ENCODE measurements around the gene IL1RAPL2. TPM values are rescaled to one million over a fixed set of nuclear protein-coding genes. Genes with fewer than 3 reads are reported as not detected.

The IL1RAPL2 gene
- total and polyA plus RNA-seq, 7 donors: not detected

GRCh38 chrX:104564335-104564734 lies 1.7 kb upstream of the IL1RAPL2 start:
- H3K9me3 ChIP-seq: no peaks in the 10 kb centered on the region
- H3K27ac ChIP-seq: no peak overlapping the region
- 51 to 66% (median 65%) methylated on average over 9 of the region's 9 CpGs for whole genome bisulfite sequencing, 3 donors
- ATAC-seq: no peak
- H3K4me1 ChIP-seq: no peaks in the 10 kb centered on the region
- intact Hi-C loops (cut with DNase I): no loop called here
- DNase-seq: peak in 1 of 2 donors; percentile 28
- no peak overlapping the region for H3K4me3 ChIP-seq
- TF ChIP-seq, protein P1, sequence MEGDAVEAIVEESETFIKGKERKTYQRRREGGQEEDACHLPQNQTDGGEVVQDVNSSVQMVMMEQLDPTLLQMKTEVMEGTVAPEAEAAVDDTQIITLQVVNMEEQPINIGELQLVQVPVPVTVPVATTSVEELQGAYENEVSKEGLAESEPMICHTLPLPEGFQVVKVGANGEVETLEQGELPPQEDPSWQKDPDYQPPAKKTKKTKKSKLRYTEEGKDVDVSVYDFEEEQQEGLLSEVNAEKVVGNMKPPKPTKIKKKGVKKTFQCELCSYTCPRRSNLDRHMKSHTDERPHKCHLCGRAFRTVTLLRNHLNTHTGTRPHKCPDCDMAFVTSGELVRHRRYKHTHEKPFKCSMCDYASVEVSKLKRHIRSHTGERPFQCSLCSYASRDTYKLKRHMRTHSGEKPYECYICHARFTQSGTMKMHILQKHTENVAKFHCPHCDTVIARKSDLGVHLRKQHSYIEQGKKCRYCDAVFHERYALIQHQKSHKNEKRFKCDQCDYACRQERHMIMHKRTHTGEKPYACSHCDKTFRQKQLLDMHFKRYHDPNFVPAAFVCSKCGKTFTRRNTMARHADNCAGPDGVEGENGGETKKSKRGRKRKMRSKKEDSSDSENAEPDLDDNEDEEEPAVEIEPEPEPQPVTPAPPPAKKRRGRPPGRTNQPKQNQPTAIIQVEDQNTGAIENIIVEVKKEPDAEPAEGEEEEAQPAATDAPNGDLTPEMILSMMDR (IDR thresholded peaks at IDR 0.05): no peak
- H3K36me3 ChIP-seq (ENCODE audit: insufficient read depth in 1 of 2, low read depth in 1 of 2): no peaks in the 10 kb centered on the region
- peaks cover 0 to 48% (median 2%) of the 10 kb centered on the region in 3 donors for H3K27me3 ChIP-seq (ENCODE audit: insufficient read depth in 3 of 3, low read length in 2 of 3)

- H3K4me3 ChIP-seq: no peak overlapping the region
- 4 to 40% (median 6%) methylated on average over 34 to 39 of the region's 39 CpGs for WGBS, 3 donors
- no peak overlapping the region for H3K27ac ChIP-seq
- intact Hi-C loops (cut with DNase I): no loop called here
- H3K9me3 ChIP-seq: no peaks in the 10 kb centered on the region
- ATAC-seq: no peak
- no peak for DNase-seq
- peaks cover 0 to 53% (median 2%) of the 10 kb centered on the region in 3 donors for H3K27me3 ChIP-seq (ENCODE audit: insufficient read depth in 3 of 3, low read length in 2 of 3)
- no peaks in the 10 kb centered on the region for H3K4me1 ChIP-seq
- TF ChIP-seq, protein P1 (IDR thresholded peaks at IDR 0.05): no peak
- H3K36me3 ChIP-seq (ENCODE audit: insufficient read depth in 1 of 2, low read depth in 1 of 2): no peaks in the 10 kb centered on the region
Observed at GRCh38 chrX:104564921-104565703, 887 bp upstream of the IL1RAPL2 start.

- DNase-seq (peak in 1 of 2 donors; percentile 44), ATAC-seq (no peak)
- TF ChIP-seq, protein P1 (IDR thresholded peaks at IDR 0.05): no peak
- H3K4me3 ChIP-seq: peak overlapping the region; percentile 28
- no peaks in the 10 kb centered on the region for H3K4me1 ChIP-seq
- H3K9me3 ChIP-seq: no peaks in the 10 kb centered on the region
- intact Hi-C loops (cut with DNase I): no loop called here
- no peaks in the 10 kb centered on the region for H3K36me3 ChIP-seq (ENCODE audit: insufficient read depth in 1 of 2, low read depth in 1 of 2)
- peaks cover 0 to 53% (median 2%) of the 10 kb centered on the region in 3 donors for H3K27me3 ChIP-seq (ENCODE audit: insufficient read depth in 3 of 3, low read length in 2 of 3)
- WGBS, 3 donors: 0 to 29% (median 1%) methylated on average over 40 to 46 of the region's 46 CpGs
- no peak overlapping the region for H3K27ac ChIP-seq
Observed at GRCh38 chrX:104566681-104567501, 892 bp downstream of the IL1RAPL2 start.

DNA sequence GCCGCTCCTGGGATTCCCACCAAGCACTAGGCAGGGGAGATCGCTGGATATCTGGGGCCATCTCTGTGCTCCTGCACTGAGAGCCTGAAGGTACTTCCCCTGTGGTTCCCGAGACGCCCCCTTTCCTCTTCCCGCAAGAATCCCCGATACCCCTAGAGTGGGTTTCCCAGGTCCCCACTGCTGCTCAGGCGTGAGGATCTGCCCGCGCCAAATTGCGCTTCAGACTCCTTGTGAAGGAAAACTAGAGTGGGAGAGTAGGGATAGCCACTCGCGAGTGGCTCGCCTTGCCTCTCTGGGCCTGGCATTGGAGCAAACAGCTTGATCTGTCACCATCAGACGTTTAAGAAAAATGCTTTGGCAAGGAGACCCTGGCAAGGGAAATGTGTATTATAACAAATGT lies 1.5 kb downstream of the IL1RAPL2 start:
- Histone ChIP-seq H3K4me1 (no peaks in the 10 kb centered on the region), H3K27me3 (ENCODE audit: insufficient read depth in 3 of 3, low read length in 2 of 3) (peaks cover 0 to 53% (median 2%) of the 10 kb centered on the region in 3 donors), H3K36me3 (ENCODE audit: insufficient read depth in 1 of 2, low read depth in 1 of 2) (no peaks in the 10 kb centered on the region), H3K4me3 (no peak overlapping the region), H3K9me3 (no peaks in the 10 kb centered on the region), H3K27ac (no peak overlapping the region)
- TF ChIP-seq, protein P1 (IDR thresholded peaks at IDR 0.05): no peak
- intact Hi-C loops (cut with DNase I): no loop called here
- DNase-seq: no peak
- no peak for ATAC-seq
- 6 to 28% (median 6%) methylated on average over 11 to 14 of the region's 14 CpGs for WGBS, 3 donors

Measured in psoas muscle (tissue), 8 donors.